Ramos (cell line): Measurements from ENCODE around the gene OPRL1.

Experiments
- in situ Hi-C: fragments of 300-500 bp; cut with MboI; formaldehyde crosslinking; loops from one replicate; pipeline ENCODE4 v1.14.3; 2022; ENCODE audit warnings: low sequenced_read_pairs; ENCODE audit not compliant: unreplicated experiment

OPRL1 gene

DNA sequence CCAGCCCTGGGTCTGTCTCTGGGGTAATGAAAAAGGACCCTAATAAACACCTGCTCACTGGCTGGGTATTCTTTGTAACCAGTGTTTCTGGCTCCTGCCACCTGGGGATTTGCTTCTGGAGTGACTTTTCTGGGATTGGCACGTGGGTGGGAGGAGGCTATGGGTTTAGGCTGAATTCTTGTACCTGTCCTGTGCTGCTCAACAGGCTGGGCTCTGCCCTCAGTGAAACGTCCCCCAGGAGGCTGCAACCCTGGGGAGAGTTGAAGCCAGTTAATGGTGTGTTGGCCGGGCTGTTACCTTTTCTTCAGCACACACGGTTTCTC is 20.6 kb downstream of the OPRL1 start:
- in situ Hi-C loops = no loop called here

DNA sequence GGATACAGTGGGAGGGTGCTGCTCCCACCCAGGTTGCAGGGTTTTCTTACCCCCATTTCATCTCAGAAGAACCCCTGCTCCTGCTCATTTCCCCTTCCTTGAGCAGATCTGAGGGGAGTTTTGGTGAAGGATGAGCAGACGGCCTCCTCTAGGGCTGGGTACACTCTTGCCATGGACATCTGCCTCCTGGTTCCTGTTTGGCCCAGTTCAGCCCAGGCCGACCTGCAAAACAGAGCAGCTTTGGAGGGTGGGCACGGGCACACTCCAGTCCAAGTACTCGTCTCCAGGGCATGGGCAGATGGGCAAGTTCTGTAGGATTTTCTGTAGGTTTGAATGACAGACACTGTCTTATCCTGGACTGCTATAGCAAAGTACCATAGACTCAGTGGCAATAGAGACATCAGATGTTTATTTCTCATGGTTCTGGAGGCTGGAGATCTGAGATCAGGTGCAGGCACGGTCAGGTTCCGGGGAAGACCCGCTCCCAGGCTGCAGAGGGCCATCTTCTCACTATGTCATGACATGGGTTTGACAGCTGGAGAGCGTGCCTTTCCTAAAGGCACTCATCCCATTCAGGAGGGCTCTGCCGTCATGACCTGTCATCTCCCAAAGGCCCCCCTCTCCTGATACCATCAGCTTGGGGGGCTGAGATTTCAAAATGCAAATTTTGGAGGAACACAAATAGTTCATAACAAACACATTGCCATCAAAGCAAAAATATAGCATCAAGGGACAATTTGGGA is 21.2 kb downstream of the OPRL1 start:
- in situ Hi-C loops = no loop called here

DNA sequence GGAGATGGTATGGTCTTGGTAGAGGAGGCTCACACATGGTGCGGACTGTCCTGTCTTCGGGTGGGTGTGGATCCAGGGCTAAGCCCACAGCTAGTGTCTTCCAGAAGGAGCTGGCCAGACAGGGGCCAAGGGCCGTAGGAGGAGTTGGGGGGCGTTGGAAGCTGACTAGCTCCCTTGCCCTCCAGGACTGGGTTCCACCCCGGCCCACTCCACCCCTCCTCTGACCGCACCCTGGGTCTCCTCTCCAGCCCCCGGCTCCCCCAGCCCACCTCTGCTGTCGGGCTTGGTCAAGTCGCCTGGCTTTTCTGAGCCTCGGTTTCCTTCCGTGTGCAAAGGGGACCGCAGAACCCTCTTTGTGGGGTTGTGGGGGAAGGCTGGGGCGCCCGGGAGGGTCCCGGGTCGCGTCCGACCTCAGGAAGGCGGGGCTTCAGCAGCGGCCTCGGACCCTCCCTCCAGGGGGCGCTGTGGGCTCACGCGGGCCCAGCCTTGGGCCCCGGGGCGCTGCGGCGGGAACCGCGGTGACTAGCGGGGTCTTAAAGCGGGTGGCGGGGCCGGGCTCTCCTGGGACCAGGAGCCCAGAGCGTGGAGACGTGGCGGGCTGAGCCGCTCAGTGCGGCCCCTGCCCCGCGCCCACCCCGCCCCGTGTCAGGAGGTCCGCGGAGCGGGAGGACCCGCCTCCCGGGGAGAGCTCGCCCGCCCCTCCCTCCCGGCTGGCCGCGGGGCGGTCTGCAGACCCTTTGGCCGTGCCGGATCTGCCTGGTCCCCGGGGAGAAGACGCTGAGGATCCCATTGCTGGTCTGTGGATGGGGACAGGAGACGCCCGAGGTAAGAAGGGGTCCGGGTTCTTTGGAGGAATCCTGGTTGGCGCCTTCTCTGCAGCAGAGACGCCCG is 22.1 kb downstream of the OPRL1 start:
- in situ Hi-C loops = no loop called here

DNA sequence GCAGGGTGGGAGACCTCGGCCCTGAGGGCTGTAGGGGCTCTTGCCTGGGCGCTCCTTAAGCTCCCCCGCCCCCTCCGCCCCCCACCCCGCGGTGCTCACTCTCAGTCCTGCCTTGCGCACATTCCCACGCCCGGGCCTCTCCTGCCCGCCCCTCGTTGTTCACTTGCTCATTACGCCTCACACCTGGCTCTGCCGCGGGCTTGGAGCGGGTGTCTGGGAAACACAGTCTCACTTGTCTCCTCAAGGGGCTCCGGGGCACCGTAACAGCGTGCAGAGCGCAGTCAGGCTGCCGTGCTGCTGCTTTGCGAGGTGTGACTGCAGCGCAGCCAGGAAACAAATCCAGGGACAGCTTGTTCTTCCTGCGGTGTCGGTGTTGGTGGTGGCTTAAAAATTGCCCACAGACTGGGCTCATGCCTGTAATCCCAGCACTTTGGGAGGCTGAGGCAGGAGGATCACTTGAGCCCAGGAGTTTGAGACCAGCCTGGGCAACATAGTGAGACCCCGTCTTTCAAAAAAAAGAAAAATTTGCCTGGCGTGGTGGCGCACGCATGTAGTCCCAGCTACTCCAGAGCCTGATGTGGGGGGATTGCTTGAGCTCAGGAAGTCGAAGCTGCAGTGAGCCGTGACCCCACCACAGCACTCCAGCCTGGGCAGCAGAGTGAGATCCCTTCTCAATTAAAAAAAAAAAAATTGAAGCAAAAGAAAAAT is 22.9 kb downstream of the OPRL1 start:
- in situ Hi-C loops = no loop called here

DNA sequence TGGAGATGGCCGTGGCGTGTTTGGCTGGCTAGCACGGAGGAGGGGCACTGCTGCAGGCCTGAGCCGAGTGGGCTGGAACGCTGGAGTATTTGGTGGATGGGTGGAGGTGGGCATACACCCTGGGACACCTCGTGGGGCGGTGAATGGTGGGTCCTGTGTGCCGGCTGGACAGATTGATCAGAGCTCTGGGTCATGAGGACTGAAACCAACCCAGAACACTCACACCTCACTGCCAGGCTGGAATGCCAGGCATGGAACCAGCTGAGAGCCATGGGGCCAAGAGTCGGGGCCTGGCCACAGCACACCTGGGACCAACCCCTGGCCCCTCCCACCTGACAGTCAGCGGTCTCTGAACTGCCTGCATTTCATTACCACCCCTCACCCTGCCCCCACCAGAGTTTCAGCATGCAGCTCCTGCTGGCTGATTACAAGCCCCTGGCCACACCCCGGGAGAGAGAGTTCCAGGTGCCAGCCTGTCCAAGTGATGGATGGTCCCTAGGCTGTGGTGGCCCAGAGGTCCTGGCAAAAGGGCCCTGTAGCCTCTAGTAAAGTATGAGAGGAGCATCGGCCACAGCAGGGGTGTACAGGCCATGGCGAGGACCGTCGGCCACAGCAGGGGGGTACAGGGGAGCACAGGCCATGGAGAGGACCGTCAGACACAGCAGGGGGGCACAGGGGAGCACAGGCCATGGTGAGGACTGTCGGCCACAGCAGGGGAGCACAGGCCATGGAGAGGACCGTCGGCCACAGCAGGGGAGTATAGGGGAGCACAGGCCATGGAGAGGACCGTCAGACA is 24.2 kb downstream of the OPRL1 start:
- in situ Hi-C loops = no loop called here

DNA sequence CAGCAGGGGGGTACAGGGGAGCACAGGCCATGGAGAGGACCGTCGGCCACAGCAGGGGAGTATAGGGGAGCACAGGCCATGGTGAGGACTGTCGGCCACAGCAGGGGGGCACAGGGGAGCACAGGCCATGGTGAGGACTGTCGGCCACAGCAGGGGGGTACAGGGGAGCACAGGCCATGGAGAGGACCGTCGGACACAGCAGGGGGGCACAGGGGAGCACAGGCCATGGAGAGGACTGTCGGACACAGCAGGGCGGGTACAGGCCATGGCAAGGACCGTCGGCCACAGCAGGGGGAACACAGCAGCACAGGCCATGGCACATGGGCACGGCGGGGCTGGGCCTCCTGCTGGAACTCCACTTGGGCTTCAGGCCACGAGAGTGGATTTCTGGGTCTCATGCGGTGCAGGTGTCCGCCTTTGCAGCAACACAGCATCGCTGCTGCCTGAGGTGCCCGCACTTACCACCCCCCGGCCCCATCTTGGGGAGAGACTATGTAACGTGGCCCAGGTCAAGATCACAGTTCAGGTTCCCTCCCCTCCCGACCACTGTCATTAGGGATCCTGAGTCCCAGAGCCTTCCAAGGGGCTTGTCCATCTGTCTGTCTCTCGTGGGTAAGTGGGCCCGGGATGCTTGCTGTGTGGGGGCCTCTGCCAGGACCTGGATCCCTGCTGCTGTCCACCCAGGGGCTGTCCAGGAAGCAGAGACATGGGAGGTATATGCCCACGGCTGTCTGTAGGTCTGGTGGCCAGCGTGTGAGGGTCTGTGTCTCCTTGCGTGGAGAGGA is 25.0 kb downstream of the OPRL1 start:
- in situ Hi-C loops = no loop called here

DNA sequence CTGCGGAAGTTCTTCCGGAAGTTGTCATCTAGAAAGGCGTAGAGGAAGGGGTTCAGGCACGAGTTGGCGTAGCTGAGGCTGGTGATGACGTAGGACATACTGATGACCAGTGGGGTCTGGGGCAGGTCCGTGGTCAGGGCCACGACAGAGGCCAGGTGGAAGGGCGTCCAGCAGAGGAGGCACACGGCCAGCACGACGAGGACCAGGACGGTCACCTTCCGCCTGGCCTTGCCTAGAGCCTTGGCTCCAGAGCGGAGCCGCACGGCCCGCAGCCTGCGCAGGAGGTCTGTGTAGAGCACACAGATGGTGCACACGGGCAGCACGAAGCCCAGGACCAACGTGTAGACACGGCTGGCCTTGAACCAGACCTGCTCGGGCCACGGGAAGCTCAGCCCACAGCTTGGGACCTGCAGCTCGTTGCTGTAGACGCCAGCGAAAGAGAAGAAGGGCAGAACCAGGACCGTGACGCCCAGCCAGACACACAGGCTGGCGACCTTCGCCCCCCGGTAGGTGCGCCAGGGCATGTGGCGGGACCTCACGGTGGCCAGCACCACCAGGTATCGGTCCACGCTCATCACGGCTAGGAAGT is 26.1 kb downstream of the OPRL1 start:
- in situ Hi-C loops = no loop called here

DNA sequence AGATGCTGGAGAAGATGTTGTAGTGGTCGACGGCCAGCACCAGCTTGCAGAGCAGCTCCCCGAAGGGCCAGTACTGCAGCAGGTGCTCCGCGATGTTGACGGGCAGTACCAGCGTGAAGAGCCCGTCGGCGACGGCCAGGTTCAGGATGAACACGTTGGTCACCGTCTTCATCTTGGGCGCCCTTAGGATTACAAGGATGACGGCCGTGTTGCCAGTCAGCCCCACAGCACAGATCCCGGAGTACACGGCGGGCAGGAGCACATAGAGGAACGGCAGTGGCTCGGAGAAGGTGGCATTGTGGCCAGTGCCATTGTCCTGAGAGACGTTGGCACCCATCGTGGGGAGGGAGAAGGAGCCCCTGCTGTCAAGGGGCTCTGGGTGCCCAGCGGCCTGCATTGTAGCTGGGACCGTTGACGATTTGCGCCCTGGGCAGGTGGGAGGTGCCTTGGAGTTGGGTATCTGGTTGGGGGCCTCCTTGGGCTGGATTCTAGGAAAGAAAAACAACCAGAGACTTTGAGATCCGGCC is 26.6 kb downstream of the OPRL1 start:
- in situ Hi-C loops = no loop called here

DNA sequence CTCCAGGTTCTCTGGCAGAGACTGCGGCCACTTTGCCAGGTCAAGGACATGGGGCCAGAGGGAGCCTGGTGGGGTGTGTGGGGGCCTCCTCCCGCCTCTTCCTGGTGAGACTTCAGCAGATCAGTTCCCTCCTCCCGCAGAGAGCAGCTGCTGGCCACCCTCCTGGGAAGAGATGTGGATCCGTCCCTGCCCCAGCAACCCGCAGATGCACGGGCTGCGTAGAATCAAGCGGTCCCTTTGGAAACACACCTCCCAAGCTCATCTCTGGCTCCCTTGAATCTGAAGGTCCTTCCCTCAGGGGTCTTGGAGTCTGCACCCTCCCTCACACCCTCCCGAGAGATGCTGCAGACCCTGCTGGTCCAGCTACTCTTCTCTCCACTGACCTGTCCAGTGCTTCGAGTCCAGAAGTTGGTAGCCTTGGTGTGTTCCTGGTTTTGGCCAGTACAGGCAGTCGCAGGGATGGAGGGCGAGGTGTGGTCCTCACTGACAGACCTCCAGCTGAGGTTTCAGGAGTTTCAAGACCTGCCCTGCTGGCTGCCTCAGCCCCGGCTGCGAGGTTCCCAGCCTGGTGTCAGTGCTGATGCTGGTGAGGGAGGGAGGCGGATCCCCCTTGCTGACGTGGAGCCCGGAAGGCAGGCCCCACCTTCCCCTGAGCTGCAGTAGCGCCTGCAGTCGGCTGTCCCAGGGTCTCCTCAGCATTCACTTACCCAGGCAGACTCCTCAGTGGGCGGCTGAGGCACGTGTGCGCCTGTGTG is 27.3 kb downstream of the OPRL1 start, which contains the start of gene NPBWR2:
NPBWR2 (minus strand) TSS at position 585 of the 755 bp plus-strand sequence. CDS start 734 bp downstream, outside the sequence.
- in situ Hi-C loops = no loop called here

DNA sequence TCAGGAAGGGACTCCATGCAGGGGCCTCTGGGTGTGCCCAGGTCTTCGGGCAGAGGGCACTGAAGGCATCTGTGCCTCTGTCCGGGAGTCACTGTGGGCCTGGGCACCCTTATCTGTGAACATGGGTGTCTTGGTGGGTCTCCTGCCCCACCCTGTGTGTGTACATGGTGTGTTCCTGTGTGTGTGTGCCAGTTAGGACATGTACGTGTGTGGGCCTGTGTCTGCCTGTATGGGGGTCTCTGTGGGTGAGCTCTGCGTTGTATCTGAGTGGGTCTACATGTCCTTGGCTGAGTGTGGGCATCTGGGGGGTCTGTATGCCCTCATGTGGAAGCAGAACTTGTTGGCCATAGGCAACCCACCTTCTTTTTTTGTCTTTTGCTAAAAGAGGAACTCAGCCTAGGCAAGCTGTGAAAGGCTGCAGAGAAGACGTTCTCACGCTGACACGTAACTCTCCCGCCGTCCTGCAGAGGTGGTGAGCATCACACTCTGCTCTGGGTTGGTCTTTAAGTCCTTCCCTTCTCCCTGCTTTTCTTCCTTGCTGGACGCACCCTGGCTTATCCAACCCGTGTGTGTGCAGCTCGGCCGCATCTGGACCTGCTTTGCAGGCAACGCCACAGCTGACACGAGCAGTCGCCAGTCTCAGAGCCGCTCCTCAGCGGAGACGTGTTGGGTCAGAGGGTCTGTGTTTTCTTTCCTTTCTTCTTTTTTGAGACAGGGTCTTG is 28.0 kb downstream of the OPRL1 start:
- in situ Hi-C loops = no loop called here

DNA sequence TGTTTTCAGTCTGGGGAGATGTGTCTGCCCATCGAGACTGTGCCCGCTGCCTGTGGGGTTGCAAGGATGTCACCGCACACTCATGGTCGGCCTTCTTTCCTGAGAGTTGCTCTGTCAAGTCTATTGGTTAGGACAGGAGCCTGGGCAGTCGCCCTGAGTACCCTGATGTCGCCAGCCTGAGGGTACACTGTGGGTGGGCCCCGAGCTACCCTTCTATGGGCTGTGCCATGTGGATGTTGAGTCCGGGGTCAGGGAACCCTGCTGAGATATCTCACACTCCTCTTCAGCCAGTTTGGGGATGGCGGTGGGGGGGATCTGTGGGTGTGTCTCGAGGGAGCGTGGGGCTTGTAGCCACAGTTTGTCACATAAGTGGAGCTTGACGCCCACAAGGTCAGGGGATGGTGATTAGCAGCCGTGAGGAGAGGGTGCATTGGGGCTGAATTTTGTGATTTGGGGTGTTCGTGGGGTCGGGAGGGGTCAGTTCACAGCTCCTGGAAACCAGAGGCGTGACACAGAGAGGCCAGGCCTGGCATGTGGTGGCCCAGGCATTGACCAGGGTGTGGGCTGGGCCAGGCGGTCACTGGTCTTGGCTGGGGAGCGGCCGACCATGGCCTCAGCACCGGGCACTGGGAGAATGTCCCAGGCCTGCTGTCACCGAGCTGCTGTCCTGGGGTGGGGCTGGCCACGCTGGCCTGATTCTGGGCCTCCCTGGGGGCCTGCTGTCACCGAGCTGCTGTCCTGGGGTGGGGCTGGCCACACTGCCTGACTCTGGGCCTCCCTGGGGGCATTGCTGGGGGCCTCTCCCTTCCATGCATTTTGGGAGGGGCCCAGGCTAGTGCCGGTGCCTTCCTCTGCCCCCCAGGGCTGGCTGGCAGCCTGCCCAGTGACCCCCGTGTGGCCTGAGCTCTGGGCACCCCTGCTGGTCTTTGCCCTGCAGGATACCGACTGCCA is 29.1 kb downstream of the OPRL1 start:
- in situ Hi-C loops = no loop called here

DNA sequence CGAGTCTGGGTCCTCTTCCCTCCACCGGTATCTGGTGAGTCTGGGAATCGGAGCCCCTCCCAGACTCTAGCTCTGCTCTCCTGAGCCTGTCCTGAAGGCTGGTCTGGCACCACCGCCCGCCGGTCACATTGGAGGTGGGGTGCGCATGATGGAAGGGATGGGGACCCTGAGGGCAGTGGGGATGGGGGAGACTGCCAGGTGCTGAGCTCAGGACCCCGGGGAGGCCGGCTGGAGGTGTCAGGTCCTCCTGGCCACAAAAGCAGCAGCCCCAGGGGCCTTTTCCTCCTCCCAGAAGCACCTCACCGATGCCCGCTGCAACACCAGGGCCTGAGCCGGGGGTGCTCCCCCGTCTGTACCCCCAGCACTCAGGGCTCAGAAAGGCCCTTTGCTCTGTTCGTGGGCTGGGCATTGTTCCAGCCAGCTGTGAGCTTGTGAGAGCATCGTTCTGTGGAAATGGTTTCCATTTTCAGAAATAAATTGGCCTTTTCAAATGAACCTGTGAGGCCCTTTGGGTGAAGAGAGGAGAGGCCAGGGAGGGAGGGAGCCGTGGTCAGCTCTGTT is 30.0 kb downstream of the OPRL1 start:
- in situ Hi-C loops = no loop called here

DNA sequence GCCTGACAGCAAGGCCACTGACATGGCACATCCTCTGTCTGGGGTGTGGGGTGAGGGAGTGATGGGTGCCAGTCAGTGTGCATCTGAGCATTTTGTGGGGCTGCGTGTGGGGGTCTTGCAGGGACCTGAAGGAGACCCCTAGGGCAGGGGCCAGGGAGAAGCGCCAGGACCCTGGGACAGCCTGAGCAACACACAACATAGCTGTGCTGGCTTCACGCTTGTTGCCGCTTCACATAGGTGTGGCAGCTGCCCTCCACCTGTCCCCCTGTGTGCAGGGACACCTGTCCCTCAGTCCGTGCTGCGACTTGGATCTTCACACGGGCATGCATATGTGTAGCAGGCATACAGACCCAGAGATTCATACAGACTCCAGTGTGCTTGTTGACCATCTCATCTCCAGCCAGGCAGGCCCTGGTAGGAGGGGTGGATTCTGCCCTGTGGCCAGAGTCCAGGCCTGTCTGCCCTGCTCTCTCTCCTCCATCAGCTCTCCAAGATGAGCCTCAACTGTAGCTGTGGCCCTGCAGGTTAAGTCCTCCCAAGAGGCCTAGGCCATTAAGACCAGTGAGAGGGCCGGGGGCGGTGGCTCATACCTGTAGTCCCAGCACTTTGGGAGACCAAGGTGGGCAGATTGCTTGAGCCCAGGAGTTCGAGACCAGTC is 30.7 kb downstream of the OPRL1 start:
- in situ Hi-C loops = no loop called here

DNA sequence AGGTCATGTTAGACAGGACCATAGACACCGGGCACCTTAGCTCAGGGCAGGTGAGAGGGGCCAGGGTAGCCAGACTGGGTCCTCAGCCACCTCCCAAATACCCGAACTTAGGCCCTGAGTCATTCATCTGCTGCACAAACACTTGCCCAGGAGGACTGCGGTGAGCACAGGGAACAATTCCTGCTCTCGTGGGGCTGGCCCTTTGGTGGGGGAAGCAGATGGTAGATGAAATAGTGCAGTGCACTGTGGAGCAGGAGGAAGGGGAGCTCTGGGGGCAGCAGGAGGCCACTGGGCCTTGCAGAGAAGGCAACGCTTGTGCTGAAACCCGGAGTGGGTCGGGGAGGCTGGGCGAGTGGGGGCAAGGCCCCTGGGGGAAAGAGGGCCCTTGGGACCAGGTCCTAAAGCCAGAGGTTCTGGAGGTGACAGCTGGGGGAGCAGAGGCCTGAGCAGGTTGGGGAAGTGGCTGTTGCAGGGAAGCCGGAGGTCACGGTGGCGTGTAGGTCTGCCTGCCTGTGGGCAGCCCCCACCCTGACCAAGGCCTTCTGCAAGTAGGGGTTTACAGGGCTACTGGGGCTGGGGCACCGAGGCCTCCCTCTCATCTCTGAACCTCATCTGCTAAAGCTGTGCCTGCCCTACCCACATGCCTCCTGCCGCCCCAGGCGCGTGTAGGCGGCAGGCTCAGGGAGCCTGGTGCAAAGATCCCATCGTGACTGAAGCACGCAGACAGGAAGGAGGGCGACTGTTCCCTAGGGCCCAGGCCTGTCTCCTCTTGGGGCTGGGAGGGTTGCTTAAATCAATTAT is 32.2 kb downstream of the OPRL1 start:
- in situ Hi-C loops = no loop called here
